ENCODE results near the gene RAD54L. TPM values are rescaled to one million over a fixed set of nuclear protein-coding genes. Genes with fewer than 3 reads are reported as not detected.

Gene RAD54L
- total and polyA plus RNA-seq, 4 donors, result 0.08 to 8.8 (median 0.51) TPM

DNA sequence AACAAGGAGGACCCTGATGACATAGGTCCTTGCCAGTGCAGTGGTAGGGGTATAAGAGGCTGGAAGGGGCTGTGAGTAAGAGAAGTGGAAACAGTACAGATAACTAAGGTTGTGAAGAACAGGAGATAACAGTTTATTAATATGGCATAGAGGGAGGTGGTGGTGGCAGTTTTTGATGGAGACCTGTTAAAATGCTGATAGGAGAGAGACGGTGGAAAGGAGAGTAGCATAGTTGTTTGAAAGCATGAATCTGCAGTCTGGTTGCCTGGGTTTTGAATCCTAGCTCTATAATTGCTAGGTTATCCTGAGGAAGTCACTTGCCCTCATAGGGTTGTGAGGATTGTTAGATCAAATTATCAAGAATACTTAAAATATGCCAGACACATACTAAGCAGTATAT is 36.5 kb downstream of the RAD54L start:
- H3K36me3 ChIP-seq (ENCODE audit: control insufficient read depth in 4 of 4, insufficient read depth in 3 of 4, low read depth in 1 of 4, low read length in 3 of 4), result peaks cover 21 to 63% (median 42%) of the 10 kb centered on the region in 4 donors
- no peaks in the 10 kb centered on the region for H3K27me3 ChIP-seq (ENCODE audit: control insufficient read depth in 4 of 4, insufficient read depth in 4 of 4, low read length in 3 of 4)
- H3K4me3 ChIP-seq (ENCODE audit: low read depth in 1 of 3, low read length in 3 of 3), result no peak overlapping the region
- H3K9me3 ChIP-seq (ENCODE audit: control insufficient read depth in 4 of 4, low read length in 3 of 4), result no peaks in the 10 kb centered on the region
- H3K9ac ChIP-seq (ENCODE audit: low read depth in 1 of 2, low read length in 2 of 2), result no peak overlapping the region
- DNase-seq (ENCODE audit: low spot score), result no peak
- 98% methylated on average over 1 of the region's 1 CpG for WGBS
- H3K27ac ChIP-seq (ENCODE audit: low read depth in 1 of 2, low read length in 2 of 2), result no peak overlapping the region
- TF ChIP-seq TAF1 (conservative IDR thresholded peaks at IDR 0.05) (no peak), SP1 (IDR thresholded peaks at IDR 0.05) (no peak), EGR1 (IDR thresholded peaks at IDR 0.05; ENCODE audit: low read depth in 2 of 2) (no peak), GABPA (IDR thresholded peaks at IDR 0.05 in 1 of 2, conservative IDR thresholded peaks at IDR 0.05 in 1 of 2) (no peak), HNF4A (conservative IDR thresholded peaks at IDR 0.05) (no peak), HNF4G (IDR thresholded peaks at IDR 0.05) (no peak), RXRA (IDR thresholded peaks at IDR 0.05) (no peak), NR2F2 (IDR thresholded peaks at IDR 0.05) (no peak), YY1 (IDR thresholded peaks at IDR 0.05) (no peak), JUND (IDR thresholded peaks at IDR 0.05) (no peak), RAD21 (IDR thresholded peaks at IDR 0.05) (no peak), FOXA1 (IDR thresholded peaks at IDR 0.05) (no peak)
- TF ChIP-seq, protein P1, sequence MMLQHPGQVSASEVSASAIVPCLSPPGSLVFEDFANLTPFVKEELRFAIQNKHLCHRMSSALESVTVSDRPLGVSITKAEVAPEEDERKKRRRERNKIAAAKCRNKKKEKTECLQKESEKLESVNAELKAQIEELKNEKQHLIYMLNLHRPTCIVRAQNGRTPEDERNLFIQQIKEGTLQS (IDR thresholded peaks at IDR 0.05), result no peak
- TF ChIP-seq, protein P2, sequence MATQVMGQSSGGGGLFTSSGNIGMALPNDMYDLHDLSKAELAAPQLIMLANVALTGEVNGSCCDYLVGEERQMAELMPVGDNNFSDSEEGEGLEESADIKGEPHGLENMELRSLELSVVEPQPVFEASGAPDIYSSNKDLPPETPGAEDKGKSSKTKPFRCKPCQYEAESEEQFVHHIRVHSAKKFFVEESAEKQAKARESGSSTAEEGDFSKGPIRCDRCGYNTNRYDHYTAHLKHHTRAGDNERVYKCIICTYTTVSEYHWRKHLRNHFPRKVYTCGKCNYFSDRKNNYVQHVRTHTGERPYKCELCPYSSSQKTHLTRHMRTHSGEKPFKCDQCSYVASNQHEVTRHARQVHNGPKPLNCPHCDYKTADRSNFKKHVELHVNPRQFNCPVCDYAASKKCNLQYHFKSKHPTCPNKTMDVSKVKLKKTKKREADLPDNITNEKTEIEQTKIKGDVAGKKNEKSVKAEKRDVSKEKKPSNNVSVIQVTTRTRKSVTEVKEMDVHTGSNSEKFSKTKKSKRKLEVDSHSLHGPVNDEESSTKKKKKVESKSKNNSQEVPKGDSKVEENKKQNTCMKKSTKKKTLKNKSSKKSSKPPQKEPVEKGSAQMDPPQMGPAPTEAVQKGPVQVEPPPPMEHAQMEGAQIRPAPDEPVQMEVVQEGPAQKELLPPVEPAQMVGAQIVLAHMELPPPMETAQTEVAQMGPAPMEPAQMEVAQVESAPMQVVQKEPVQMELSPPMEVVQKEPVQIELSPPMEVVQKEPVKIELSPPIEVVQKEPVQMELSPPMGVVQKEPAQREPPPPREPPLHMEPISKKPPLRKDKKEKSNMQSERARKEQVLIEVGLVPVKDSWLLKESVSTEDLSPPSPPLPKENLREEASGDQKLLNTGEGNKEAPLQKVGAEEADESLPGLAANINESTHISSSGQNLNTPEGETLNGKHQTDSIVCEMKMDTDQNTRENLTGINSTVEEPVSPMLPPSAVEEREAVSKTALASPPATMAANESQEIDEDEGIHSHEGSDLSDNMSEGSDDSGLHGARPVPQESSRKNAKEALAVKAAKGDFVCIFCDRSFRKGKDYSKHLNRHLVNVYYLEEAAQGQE (IDR thresholded peaks at IDR 0.05), result no peak
- TF ChIP-seq, protein P3, sequence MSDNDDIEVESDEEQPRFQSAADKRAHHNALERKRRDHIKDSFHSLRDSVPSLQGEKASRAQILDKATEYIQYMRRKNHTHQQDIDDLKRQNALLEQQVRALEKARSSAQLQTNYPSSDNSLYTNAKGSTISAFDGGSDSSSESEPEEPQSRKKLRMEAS (IDR thresholded peaks at IDR 0.05), result no peak
- TF ChIP-seq, protein P4, sequence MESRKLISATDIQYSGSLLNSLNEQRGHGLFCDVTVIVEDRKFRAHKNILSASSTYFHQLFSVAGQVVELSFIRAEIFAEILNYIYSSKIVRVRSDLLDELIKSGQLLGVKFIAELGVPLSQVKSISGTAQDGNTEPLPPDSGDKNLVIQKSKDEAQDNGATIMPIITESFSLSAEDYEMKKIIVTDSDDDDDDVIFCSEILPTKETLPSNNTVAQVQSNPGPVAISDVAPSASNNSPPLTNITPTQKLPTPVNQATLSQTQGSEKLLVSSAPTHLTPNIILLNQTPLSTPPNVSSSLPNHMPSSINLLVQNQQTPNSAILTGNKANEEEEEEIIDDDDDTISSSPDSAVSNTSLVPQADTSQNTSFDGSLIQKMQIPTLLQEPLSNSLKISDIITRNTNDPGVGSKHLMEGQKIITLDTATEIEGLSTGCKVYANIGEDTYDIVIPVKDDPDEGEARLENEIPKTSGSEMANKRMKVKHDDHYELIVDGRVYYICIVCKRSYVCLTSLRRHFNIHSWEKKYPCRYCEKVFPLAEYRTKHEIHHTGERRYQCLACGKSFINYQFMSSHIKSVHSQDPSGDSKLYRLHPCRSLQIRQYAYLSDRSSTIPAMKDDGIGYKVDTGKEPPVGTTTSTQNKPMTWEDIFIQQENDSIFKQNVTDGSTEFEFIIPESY (IDR thresholded peaks at IDR 0.05), result no peak
- TF ChIP-seq, protein P5, sequence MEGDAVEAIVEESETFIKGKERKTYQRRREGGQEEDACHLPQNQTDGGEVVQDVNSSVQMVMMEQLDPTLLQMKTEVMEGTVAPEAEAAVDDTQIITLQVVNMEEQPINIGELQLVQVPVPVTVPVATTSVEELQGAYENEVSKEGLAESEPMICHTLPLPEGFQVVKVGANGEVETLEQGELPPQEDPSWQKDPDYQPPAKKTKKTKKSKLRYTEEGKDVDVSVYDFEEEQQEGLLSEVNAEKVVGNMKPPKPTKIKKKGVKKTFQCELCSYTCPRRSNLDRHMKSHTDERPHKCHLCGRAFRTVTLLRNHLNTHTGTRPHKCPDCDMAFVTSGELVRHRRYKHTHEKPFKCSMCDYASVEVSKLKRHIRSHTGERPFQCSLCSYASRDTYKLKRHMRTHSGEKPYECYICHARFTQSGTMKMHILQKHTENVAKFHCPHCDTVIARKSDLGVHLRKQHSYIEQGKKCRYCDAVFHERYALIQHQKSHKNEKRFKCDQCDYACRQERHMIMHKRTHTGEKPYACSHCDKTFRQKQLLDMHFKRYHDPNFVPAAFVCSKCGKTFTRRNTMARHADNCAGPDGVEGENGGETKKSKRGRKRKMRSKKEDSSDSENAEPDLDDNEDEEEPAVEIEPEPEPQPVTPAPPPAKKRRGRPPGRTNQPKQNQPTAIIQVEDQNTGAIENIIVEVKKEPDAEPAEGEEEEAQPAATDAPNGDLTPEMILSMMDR (IDR thresholded peaks at IDR 0.05; ENCODE audit: low read depth, low read length, missing input control), result no peak
- H3K4me1 ChIP-seq (ENCODE audit: control insufficient read depth in 4 of 4, insufficient read depth in 4 of 4, low read length in 3 of 4), result no peaks in the 10 kb centered on the region
